Superior temporal gyrus (tissue), 1 donor: Measurements from ENCODE around the gene NTRK3.

Experiments used
- DNase-seq: peaks from one replicate; pipeline ENCODE4 v3.0.0-alpha.2; 2016; ENCODE audit errors: extremely low spot score

Gene NTRK3

GRCh38 chr15:88120026-88120425 lies 136.5 kb downstream of the NTRK3 start:
- no peak for DNase-seq

- no peak for DNase-seq
Observed at GRCh38 chr15:88118741-88119140, 137.8 kb downstream of the NTRK3 start.

GRCh38 chr15:88118035-88118434 lies 138.5 kb downstream of the NTRK3 start:
- DNase-seq: no peak

- DNase-seq: no peak
Observed at GRCh38 chr15:88115486-88116152, 140.9 kb downstream of the NTRK3 start.

GRCh38 chr15:88113613-88114308 lies 142.8 kb downstream of the NTRK3 start:
- no peak for DNase-seq

GRCh38 chr15:88108991-88109390 lies 147.5 kb downstream of the NTRK3 start:
- DNase-seq: no peak

- DNase-seq: no peak
Observed at GRCh38 chr15:88108477-88108876, 148.1 kb downstream of the NTRK3 start.

- DNase-seq: no peak
Observed at GRCh38 chr15:88106074-88106473, 150.5 kb downstream of the NTRK3 start.

GRCh38 chr15:88104357-88104756 lies 152.2 kb downstream of the NTRK3 start:
- DNase-seq: no peak

GRCh38 chr15:88100181-88100580 lies 156.4 kb downstream of the NTRK3 start:
- no peak for DNase-seq

GRCh38 chr15:88098361-88098760 lies 158.2 kb downstream of the NTRK3 start:
- DNase-seq: no peak

GRCh38 chr15:88091444-88092016 lies 165.0 kb downstream of the NTRK3 start:
- DNase-seq: no peak

GRCh38 chr15:88090481-88091011 lies 166.0 kb downstream of the NTRK3 start:
- no peak for DNase-seq

GRCh38 chr15:88089731-88090130 lies 166.8 kb downstream of the NTRK3 start:
- no peak for DNase-seq

GRCh38 chr15:88089024-88089620 lies 167.4 kb downstream of the NTRK3 start:
- DNase-seq: no peak

- DNase-seq: no peak
Observed at GRCh38 chr15:88083811-88084760, 172.5 kb downstream of the NTRK3 start.

GRCh38 chr15:88080616-88081015 lies 175.9 kb downstream of the NTRK3 start:
- DNase-seq: no peak

GRCh38 chr15:88077296-88078020 lies 179.1 kb downstream of the NTRK3 start:
- DNase-seq: no peak

- no peak for DNase-seq
Observed at GRCh38 chr15:88076328-88076727, 180.2 kb downstream of the NTRK3 start.

- DNase-seq: no peak
Observed at GRCh38 chr15:88075102-88075501, 181.4 kb downstream of the NTRK3 start.

GRCh38 chr15:88074386-88074785 lies 182.2 kb downstream of the NTRK3 start:
- no peak for DNase-seq
